GM10248 (cell line): ENCODE results near the gene ARFGAP3.

ENCODE experiments used
- CTCF ChIA-PET: fragments of 300-600 bp; sonication (Branson Sonifier 250); formaldehyde crosslinking; extraction: SDS; loops from one replicate; lab custom pipeline; 2021; ENCODE audit warnings: antibody characterized with exemption; lab: Yijun Ruan, JAX
- POLR2A ChIA-PET: fragments of 350-650 bp; sonication (Branson Sonifier 250); formaldehyde crosslinking; extraction: SDS; loops from one replicate; lab custom pipeline; 2020; ENCODE audit warnings: antibody characterized with exemption; lab: Yijun Ruan, JAX
- DNase-seq: peaks from one replicate; pipeline ENCODE4 v3.0.0; 2012; ENCODE audit errors: extremely low spot score
- TF ChIP-seq, protein P1 (sequence below): IDR thresholded peaks from 2 replicates; pipeline ENCODE4 v1.5.1; 2012; ENCODE audit warnings: mild to moderate bottlenecking, low read depth; ENCODE audit errors: extremely low read depth, missing control alignments, control extremely low read depth

ARFGAP3 gene

DNA sequence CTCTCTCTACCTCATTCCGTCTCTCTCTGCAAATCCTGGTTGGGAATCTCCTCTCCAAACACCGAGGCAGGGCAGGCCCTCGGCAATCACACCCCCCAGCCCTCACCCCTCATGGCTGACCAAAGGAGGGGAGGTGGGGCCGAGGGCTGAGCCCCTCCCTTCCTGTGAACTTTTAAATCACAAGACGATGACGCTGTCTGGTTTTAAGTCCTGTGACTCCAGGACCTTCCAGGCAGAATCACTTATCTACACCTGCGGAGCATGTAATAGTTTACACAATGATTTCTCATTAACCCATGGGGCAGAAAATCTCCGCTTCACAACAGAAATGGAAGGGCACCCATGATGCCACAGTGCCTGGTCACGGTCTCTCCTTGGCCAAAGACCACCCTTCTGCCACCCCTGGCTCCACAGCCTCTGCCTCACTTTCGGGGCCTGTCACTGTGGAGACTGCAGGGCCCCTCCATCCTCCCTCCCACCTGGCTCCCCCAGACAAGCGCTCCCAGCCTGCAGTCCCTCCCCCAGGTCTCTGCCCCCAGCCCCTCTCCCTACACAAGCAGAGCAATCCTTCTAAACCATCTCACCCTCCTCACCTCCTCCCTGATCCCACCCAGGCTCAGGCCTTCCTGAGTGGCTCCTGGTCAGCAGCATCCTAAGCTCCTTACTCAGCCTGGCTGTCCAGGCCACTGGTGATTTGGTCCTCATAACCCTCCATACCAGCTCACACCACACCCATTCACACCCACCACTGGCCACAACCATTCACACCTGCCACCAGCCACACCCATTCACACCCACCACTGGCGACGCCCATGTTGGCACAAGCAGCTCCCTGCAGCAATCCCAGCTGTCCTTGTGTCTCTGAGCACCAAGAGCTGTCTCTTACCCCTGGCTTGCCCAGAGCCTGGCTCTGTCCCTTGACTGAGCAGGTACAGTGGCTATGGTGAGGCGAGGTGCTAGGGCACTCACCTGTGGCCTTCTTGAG lies 30.7 kb upstream of the ARFGAP3 start:
- ChIA-PET CTCF (interaction anchor here (1.9 kb wide), 1 partner anchor 20 kb away, joined by 6 read pairs; no protein-coding TSS in a partner anchor), POLR2A (no interaction called here)
- TF ChIP-seq, protein P1, sequence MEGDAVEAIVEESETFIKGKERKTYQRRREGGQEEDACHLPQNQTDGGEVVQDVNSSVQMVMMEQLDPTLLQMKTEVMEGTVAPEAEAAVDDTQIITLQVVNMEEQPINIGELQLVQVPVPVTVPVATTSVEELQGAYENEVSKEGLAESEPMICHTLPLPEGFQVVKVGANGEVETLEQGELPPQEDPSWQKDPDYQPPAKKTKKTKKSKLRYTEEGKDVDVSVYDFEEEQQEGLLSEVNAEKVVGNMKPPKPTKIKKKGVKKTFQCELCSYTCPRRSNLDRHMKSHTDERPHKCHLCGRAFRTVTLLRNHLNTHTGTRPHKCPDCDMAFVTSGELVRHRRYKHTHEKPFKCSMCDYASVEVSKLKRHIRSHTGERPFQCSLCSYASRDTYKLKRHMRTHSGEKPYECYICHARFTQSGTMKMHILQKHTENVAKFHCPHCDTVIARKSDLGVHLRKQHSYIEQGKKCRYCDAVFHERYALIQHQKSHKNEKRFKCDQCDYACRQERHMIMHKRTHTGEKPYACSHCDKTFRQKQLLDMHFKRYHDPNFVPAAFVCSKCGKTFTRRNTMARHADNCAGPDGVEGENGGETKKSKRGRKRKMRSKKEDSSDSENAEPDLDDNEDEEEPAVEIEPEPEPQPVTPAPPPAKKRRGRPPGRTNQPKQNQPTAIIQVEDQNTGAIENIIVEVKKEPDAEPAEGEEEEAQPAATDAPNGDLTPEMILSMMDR, result no peak
- no peak for DNase-seq

DNA sequence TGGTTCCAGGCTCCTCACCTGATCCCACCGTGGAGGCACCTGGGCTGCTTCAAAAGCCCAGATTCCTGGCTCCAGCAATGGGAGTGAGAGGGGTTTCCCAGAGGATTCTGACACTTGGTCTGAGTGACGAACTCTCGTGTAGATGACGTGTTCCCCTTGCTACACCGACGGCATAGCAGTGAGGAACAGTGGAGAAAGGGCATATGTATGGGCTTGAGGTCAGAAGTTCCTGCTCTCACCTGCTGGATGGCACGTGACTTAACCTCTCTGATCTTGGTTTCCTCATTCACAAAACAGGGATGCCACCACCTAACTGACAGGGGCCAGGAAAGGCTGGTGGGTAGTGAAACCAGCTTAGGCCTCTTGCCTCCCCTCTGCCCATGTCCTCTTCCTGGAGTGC lies 30.0 kb upstream of the ARFGAP3 start:
- ChIA-PET CTCF (interaction anchor here (1.9 kb wide), 1 partner anchor 19 kb away, joined by 6 read pairs; no protein-coding TSS in a partner anchor), POLR2A (no interaction called here)
- TF ChIP-seq, protein P1, result no peak
- no peak for DNase-seq

DNA sequence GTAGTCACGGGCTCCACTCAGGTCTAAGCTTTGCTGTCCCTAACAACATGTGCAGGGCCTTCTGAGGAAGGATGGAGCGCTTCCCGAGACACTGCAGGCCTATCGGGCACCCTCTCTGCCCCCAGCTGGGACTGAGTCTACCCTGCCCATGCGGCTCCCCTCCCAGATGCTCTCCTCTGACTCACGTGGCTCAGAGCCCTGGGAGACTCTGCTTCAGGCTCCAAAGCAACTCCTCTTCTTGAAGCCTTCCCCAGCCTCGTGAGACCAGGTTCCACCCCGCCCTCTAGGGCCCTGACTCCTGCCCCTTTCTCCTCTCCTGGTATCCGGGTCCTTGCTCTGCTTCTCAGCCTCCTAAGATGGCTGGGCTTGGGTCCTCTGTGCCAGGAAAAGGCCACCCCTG lies 28.4 kb upstream of the ARFGAP3 start:
- ChIA-PET POLR2A (no interaction called here), CTCF (interaction anchor here (1.0 to 6.7 kb wide), 2 partner anchors 16 to 25 kb away, joined by 3 to 49 read pairs; no protein-coding TSS in a partner anchor)
- DNase-seq, result no peak
- TF ChIP-seq, protein P1, result no peak

DNA sequence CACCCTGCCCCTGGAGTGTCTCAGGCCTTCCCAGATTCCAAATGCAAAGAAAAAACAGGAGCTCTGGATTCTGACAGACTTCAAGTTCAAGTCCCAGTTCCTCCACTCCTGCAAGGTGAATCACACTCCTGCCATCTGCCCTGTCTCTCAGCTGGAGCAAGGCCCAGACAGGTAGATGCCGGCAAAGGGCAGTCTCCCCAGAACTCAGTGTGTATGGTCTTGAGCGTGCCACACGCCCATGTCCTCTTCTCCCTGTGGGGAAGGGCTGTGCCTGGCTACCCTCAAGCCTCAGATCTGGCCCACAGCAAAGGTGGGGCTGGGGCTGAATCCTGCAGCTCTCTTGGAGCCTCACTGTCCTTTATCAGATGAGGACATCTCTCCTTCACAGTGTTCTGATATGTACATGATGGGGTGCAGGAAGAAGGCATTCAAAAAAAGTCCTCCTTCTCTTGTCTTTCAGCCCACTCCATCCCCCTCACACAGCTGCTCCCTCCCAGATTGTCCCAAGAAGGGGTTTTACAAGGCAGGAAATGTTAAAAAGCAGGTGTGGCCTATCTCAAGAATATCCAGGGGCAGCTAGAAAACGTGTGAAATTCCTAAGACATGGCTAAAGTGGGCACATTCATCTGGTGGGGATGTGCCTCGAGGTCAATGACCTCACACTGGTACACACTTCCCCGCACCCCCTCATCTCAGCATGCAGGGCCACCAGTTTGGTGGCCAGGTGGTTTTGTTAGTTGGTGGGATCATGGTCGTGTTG lies 27.7 kb upstream of the ARFGAP3 start:
- TF ChIP-seq, protein P1, result no peak
- CTCF ChIA-PET, result interaction anchor here (1.0 to 6.7 kb wide), 2 partner anchors 16 to 24 kb away, joined by 3 to 49 read pairs; no protein-coding TSS in a partner anchor
- DNase-seq, result no peak
- POLR2A ChIA-PET, result no interaction called here

DNA sequence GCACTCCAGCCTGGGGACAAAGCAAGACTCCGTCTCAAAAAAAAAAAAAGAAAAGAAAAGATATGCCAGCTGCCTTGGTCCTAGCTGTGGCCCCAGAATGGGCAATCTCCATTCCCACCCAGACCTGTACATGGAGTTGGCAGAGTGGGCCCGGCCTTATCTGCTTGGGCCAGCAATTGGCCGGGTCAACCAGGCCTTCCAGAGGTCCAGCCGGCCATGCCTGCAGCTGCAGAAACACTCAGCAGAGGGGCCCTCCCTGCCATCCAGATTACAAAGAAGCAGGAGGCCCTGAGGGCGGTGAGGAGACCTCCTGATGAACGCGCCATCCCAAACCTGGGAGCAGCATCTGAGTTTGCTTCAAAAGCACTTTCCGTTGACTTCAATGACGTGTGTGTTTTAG lies 26.9 kb upstream of the ARFGAP3 start:
- POLR2A ChIA-PET, result interaction anchor here (1.8 kb wide), 1 partner anchor 9 kb away, joined by 5 read pairs; no protein-coding TSS in a partner anchor
- CTCF ChIA-PET, result interaction anchor here (1.0 to 6.7 kb wide), 2 partner anchors 9 to 15 kb away, joined by 5 to 49 read pairs; no protein-coding TSS in a partner anchor
- TF ChIP-seq, protein P1, result no peak
- DNase-seq, result no peak

DNA sequence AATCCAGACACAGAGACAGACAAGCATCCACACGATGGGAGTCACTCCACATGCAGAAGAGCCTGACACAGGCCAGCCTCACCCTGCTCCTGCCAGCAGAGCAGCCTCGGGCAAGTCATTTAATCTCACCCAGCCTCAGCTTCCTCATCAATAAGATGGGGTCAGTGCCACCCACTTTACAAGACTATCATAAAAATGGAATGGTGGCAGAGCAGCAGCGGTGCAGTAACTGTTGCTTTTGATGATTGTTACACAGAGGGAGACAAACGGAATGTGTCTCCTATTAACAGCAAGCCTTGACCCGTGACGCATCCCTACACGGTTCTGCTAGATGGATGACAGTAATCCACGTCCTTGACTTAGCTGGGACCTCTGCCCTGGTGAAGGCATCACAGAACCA lies 26.0 kb upstream of the ARFGAP3 start:
- TF ChIP-seq, protein P1, result no peak
- POLR2A ChIA-PET, result interaction anchor here (1.8 kb wide), 1 partner anchor 10 kb away, joined by 5 read pairs; no protein-coding TSS in a partner anchor
- no peak for DNase-seq
- CTCF ChIA-PET, result interaction anchor here (1.0 to 6.7 kb wide), 5 partner anchors 10 to 31 kb away, joined by 4 to 49 read pairs (median 6); no protein-coding TSS in a partner anchor
